ENCODE data around the gene ERVW-1. TPM values are rescaled to one million over a fixed set of nuclear protein-coding genes. Genes with fewer than 3 reads are reported as not detected.

ERVW-1 gene
- total RNA-seq, 4 donors from 2014 or later = not detected

DNA sequence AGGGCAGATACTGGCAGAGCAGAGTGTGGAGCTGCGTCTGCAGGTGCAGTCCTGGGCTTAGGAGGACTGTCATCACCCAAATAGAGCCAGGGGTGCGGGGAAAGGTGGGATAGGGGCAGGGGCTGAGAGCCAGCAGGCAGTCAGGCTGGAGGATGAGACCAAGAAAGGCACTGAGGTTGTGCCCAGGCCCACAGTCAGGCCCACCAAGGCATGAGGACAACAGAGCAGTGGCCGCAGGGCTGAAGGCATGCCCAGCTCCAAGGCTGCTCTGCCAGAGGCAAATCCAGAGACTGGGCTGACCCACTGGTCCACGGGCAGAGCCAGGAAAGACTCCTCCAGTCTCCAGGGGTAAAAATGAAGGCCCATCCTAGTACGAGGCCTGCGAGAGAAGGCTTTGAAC lies 54.8 kb downstream of the ERVW-1 start:
- Histone ChIP-seq H3K36me3 (no peaks in the 10 kb centered on the region), H3K4me1 (peaks cover 0 to 16% (median 0%) of the 10 kb centered on the region in 3 donors), H3K9me3 (no peaks in the 10 kb centered on the region), H3K4me3 (no peak overlapping the region), H3K27ac (no peak overlapping the region), H3K27me3 (peaks cover 0 to 11% (median 2%) of the 10 kb centered on the region in 4 donors)
- TF ChIP-seq POLR2A (IDR thresholded peaks at IDR 0.05) (no peak), CTCF (IDR thresholded peaks at IDR 0.05) (no peak)
- DNase-seq = no peak
- intact Hi-C loops (cut with DNase I) = no loop called here
- WGBS, 2 donors = 85 to 96% methylated on average over 4 of the region's 6 CpGs

GRCh38 chr7:92421676-92422435 lies 55.9 kb downstream of the ERVW-1 start:
- H3K4me1 ChIP-seq = peaks cover 0 to 16% (median 0%) of the 10 kb centered on the region in 3 donors
- H3K9me3 ChIP-seq = no peaks in the 10 kb centered on the region
- peaks cover 0 to 11% (median 2%) of the 10 kb centered on the region in 4 donors for H3K27me3 ChIP-seq
- no peak overlapping the region for H3K4me3 ChIP-seq
- H3K27ac ChIP-seq = no peak overlapping the region
- no peak for DNase-seq
- no peaks in the 10 kb centered on the region for H3K36me3 ChIP-seq
- WGBS, 2 donors = 53 to 70% methylated on average over 5 of the region's 5 CpGs
- TF ChIP-seq CTCF (IDR thresholded peaks at IDR 0.05) (no peak), POLR2A (IDR thresholded peaks at IDR 0.05) (no peak)
- intact Hi-C loops (cut with DNase I) = no loop called here

Other genes starting within 250 kb of the ERVW-1 start
- 10 to 100 TPM; 33.9 to 81.5 (median 56.8) TPM for gene KRIT1, start 232.0 kb downstream of the ERVW-1 start, total RNA-seq
- 10 to 100 TPM; 16.0 to 34.3 (median 21.7) TPM for gene ANKIB1, start 232.0 kb downstream of the ERVW-1 start, total RNA-seq
- gene GATAD1, start 30.5 kb downstream of the ERVW-1 start, total RNA-seq = 10 to 100 TPM in 3 of 4 donors, 1 to 10 TPM in 1; 9.2 to 30.9 (median 18.0) TPM
- 10 to 100 TPM in 3 of 4 donors, 1 to 10 TPM in 1; 9.3 to 25.0 (median 13.2) TPM for gene PEX1, start 50.6 kb upstream of the ERVW-1 start, total RNA-seq
- gene RBM48, start 50.8 kb upstream of the ERVW-1 start, total RNA-seq = 10 to 100 TPM in 1 of 4 donors, 1 to 10 TPM in 3; 5.3 to 11.1 (median 7.3) TPM
- gene FAM133B, start 112.4 kb upstream of the ERVW-1 start, total RNA-seq = 10 to 100 TPM in 3 of 4 donors, 1 to 10 TPM in 1; 8.5 to 24.4 (median 18.2) TPM